Tibial artery (tissue), 4 donors: ENCODE measurements around the gene SPACA4.

Source experiments
- DNase-seq, 2 donors: peaks; one replicate each; pipeline ENCODE4 v3.0.0-alpha.2; 2019
- H3K27ac ChIP-seq, 2 donors: fragments of 200-600 bp; sonication (generic) in 1 of 2; 1 replicate in 1 of 2; 2 replicates in 1 of 2; pipeline ENCODE4 v1.5.1; 2018 to 2019; ENCODE audit warnings: mild to moderate bottlenecking in 1 of 2
- H3K27me3 ChIP-seq, 2 donors: fragments of 200-600 bp; sonication (generic) in 1 of 2; one replicate each; pipeline versions ENCODE4 v1.5.1 to v1.6.0; 2016 to 2019
- H3K36me3 ChIP-seq, 3 donors: fragments of 200-600 bp; sonication (generic) in 2 of 3; one replicate each; pipeline ENCODE4 v1.5.1; 2016 to 2019; ENCODE audit warnings: mild to moderate bottlenecking in 2 of 3
- H3K4me1 ChIP-seq, 4 donors: fragments of 200-600 bp; sonication (generic) in 2 of 4; 1 replicate in 3 of 4; 2 replicates in 1 of 4; pipeline ENCODE4 v1.5.1; 2016 to 2019
- H3K4me3 ChIP-seq, 2 donors: fragments of 200-600 bp; sonication (generic) in 1 of 2; 1 replicate in 1 of 2; 2 replicates in 1 of 2; pipeline ENCODE4 v1.5.1; 2018 to 2019; ENCODE audit warnings: mild to moderate bottlenecking in 2 of 2
- H3K9me3 ChIP-seq, 3 donors: fragments of 200-600 bp; sonication (generic) in 1 of 3; one replicate each; pipeline ENCODE4 v1.5.1; 2016 to 2019
- intact Hi-C: fragments of 100-400 bp; cut with DNase I; formaldehyde crosslinking; loops from one replicate; pipeline ENCODE4 v1.15.0; 2023; ENCODE audit warnings: low total_unique reads
- TF ChIP-seq, protein P1 (sequence below), 2 experiments: fragments of 200-600 bp in 1 of 2; fragments of 450-650 bp in 1 of 2; IDR thresholded peaks; one replicate each; pipeline ENCODE4 v1.5.1; 2017 to 2019; ENCODE audit warnings: antibody characterized with exemption in 2 of 2, mild to moderate bottlenecking in 1 of 2, moderate library complexity in 1 of 2

The SPACA4 gene

DNA sequence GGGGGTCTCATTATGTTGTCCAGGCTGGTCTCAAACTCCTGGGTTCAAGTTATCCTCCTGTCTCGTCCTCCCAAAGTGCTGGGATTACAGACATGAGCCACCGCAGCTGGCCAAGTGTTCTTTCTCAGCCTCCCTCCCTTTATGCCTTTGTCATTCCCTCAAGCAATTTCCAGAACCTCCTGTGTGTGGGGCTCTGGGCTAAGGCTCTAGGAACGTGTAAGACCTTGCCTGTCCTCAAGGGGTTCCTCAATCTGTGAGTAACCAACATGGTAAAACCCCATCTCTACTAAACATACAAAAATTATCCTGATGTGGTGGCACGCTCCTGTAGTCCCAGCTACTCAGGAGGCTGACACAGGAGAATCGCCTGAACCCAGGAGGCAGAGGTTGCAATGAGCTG, 15.5 kb upstream of the SPACA4 start:
- intact Hi-C loops: no loop called here
- peaks cover 0 to 32% of the 10 kb centered on the region in 2 donors for H3K27me3 ChIP-seq
- no peak for DNase-seq
- H3K4me1 ChIP-seq: peaks cover 0 to 9% (median 4%) of the 10 kb centered on the region in 4 donors
- TF ChIP-seq, protein P1, sequence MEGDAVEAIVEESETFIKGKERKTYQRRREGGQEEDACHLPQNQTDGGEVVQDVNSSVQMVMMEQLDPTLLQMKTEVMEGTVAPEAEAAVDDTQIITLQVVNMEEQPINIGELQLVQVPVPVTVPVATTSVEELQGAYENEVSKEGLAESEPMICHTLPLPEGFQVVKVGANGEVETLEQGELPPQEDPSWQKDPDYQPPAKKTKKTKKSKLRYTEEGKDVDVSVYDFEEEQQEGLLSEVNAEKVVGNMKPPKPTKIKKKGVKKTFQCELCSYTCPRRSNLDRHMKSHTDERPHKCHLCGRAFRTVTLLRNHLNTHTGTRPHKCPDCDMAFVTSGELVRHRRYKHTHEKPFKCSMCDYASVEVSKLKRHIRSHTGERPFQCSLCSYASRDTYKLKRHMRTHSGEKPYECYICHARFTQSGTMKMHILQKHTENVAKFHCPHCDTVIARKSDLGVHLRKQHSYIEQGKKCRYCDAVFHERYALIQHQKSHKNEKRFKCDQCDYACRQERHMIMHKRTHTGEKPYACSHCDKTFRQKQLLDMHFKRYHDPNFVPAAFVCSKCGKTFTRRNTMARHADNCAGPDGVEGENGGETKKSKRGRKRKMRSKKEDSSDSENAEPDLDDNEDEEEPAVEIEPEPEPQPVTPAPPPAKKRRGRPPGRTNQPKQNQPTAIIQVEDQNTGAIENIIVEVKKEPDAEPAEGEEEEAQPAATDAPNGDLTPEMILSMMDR (IDR thresholded peaks at IDR 0.05): no peak
- H3K27ac ChIP-seq: no peak overlapping the region
- no peak overlapping the region for H3K4me3 ChIP-seq
- H3K9me3 ChIP-seq: no peaks in the 10 kb centered on the region
- no peaks in the 10 kb centered on the region for H3K36me3 ChIP-seq

DNA sequence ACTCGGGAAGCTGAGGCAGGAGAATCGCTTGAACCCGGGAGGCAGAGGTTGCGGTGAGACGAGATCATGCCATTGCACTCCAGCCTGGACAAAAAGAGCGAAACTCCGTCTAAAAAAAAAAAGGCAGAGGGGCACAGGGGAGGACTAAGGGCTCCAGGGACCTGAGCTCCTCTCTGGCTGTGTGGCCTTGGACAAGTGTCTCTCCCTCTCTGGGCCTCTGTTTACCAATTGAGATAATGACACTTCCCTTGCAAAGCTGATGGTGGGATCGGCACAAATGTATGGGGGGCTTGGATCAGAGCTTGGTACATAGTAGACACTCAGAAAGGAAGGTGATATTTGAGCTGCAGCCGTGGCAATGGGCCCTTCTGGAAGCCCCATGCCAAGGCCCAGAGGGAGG, 11.4 kb upstream of the SPACA4 start:
- intact Hi-C loops: no loop called here
- TF ChIP-seq, protein P1 (IDR thresholded peaks at IDR 0.05): no peak
- DNase-seq: no peak
- Histone ChIP-seq H3K4me1 (no peaks in the 10 kb centered on the region), H3K27ac (no peak overlapping the region), H3K36me3 (no peaks in the 10 kb centered on the region), H3K9me3 (no peaks in the 10 kb centered on the region), H3K4me3 (no peak overlapping the region), H3K27me3 (peaks cover 0 to 45% of the 10 kb centered on the region in 2 donors)

DNA sequence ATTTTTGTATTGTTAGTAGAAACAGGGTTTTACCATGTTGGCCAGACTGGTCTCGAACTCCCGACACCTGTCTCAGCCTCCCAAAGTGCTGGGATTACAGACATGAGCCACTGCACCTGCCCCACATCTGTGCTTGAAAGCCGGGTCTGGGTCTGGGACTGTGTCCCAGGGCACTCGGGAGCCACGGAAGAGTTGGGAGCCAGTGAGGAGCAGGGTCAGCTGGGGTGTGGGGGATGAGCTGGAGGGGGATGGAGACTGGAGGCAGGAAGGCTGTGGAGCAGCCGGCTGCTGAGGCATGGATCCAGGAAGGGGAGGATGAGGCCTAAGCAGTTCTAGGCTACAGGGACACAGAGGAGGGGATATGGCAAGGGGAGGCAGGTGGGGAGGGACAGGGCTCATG, 10.7 kb upstream of the SPACA4 start:
- no peak overlapping the region for H3K27ac ChIP-seq
- intact Hi-C loops: no loop called here
- DNase-seq: no peak
- TF ChIP-seq, protein P1 (IDR thresholded peaks at IDR 0.05): no peak
- no peaks in the 10 kb centered on the region for H3K9me3 ChIP-seq
- no peaks in the 10 kb centered on the region for H3K36me3 ChIP-seq
- peaks cover 0 to 45% of the 10 kb centered on the region in 2 donors for H3K27me3 ChIP-seq
- no peak overlapping the region for H3K4me3 ChIP-seq
- H3K4me1 ChIP-seq: no peaks in the 10 kb centered on the region

DNA sequence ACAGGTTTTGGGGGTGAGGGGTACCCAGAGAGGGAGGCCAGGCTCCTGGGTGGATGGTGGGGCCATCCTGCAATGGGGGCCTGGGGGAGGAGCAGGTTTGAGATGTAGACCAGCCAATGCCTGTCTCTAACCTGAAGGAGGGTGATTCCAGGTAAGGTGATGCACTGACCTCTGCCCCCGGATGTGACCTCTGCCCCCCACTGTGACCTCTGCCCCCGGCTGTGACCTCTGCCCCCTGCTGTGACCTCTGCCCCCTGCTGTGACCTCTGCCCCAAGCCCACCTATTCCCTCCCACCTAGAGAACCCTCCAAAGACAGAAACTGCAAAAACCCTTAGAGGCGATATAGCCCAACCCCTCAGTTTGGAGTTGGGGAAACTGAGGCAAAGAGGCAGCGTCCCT, 10.3 kb upstream of the SPACA4 start:
- intact Hi-C loops: no loop called here

DNA sequence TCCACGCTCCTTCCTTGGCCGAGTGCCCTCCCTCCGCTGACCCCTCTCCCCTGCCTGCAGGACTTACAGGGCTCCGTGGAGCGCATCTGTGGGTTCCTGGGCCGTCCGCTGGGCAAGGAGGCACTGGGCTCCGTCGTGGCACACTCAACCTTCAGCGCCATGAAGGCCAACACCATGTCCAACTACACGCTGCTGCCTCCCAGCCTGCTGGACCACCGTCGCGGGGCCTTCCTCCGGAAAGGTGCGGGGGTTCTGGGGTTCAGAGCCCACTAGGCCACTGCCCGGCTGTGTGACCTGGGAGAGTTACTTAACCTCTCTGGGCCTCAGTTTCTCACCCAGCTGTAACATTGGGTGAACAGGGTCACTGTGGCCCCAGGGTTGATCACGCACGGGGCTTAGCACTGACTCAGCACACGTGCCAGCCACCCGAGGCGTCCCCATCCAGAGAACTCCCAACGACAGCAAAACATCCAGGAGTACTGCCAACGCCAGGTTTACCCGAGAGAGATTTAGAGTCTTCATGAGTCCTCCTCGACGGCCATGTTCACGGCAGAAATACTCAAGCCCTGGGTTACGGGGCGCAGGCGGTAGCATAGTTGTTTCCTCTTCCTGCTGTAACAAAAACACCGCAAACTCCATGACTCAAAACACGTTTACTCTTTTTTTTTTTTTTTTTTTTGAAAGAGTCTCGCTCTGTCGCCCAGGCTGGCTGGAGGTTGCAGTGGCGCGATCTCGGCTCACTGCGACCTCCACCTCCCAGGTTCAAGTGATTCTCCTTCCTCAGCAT, 9.7 kb upstream of the SPACA4 start:
- Histone ChIP-seq H3K4me1 (no peaks in the 10 kb centered on the region), H3K9me3 (no peaks in the 10 kb centered on the region), H3K27ac (no peak overlapping the region), H3K4me3 (no peak overlapping the region), H3K36me3 (no peaks in the 10 kb centered on the region), H3K27me3 (peaks cover 0 to 50% of the 10 kb centered on the region in 2 donors)
- TF ChIP-seq, protein P1 (IDR thresholded peaks at IDR 0.05): no peak
- DNase-seq: no peak
- intact Hi-C loops: no loop called here

More for the DNA sequence above, 10.3 kb upstream of the SPACA4 start:
- Histone ChIP-seq H3K36me3 (no peaks in the 10 kb centered on the region), H3K27me3 (peaks cover 0 to 48% of the 10 kb centered on the region in 2 donors), H3K9me3 (no peaks in the 10 kb centered on the region), H3K4me1 (no peaks in the 10 kb centered on the region), H3K4me3 (no peak overlapping the region), H3K27ac (no peak overlapping the region)
- TF ChIP-seq, protein P1 (IDR thresholded peaks at IDR 0.05): no peak
- DNase-seq: no peak
